Measurements from ENCODE around the gene EDAR.

DNA sequence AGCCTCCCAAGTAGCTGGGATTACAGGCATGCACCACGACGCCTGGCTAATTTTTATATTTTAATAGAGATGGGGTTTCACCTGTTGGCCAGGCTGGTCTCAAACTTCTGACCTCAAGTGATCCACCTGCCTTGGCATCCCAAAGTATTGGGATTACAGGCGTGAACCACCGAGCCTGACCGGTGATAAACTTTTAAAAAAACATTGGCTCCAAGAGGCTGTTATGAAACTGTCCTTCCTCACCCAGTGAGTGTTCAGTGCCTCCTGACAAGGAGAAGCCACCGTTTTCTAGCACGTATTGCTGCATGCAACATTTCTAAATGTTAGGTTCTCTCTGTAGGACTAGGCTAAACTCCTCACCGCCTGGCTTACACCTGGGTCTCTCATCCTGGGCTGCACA, 63.3 kb downstream of the EDAR start:
- no peak for TF ChIP-seq FOXM1 (IDR thresholded peaks at IDR 0.05; ENCODE audit: borderline replicate concordance)
- no peak for TF ChIP-seq FOXK2 (IDR thresholded peaks at IDR 0.05)
- no peak for TF ChIP-seq ARNT (IDR thresholded peaks at IDR 0.05)
- TF ChIP-seq, protein P1, sequence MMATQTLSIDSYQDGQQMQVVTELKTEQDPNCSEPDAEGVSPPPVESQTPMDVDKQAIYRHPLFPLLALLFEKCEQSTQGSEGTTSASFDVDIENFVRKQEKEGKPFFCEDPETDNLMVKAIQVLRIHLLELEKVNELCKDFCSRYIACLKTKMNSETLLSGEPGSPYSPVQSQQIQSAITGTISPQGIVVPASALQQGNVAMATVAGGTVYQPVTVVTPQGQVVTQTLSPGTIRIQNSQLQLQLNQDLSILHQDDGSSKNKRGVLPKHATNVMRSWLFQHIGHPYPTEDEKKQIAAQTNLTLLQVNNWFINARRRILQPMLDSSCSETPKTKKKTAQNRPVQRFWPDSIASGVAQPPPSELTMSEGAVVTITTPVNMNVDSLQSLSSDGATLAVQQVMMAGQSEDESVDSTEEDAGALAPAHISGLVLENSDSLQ (IDR thresholded peaks at IDR 0.05) = no peak
- no peak for TF ChIP-seq NFRKB (IDR thresholded peaks at IDR 0.05)
- TF ChIP-seq SP1 (IDR thresholded peaks at IDR 0.05) = no peak
- TF ChIP-seq SUZ12 (IDR thresholded peaks at IDR 0.05) = no peak
- no peak for TF ChIP-seq CTBP1 (IDR thresholded peaks at IDR 0.05; ENCODE audit: borderline replicate concordance)
- no peak for TF ChIP-seq ZNF384 (IDR thresholded peaks at IDR 0.05)
- no peak for TF ChIP-seq ELF4 (IDR thresholded peaks at IDR 0.05)
